Gastrocnemius medialis (tissue), 4 donors: Measurements from ENCODE around the gene SHC3. TPM values are rescaled to one million over a fixed set of nuclear protein-coding genes. Genes with fewer than 3 reads are reported as not detected.

ENCODE experiments used
- ATAC-seq, 2 donors: fragments of 150-250 bp; one replicate each; pipeline ENCODE4 v1.9.1; 2016
- DNase-seq, 2 donors: peaks; one replicate each; pipeline ENCODE4 v3.0.0-alpha.2; 2019
- H3K27ac ChIP-seq, 4 donors: fragments of 200-600 bp; sonication (generic); 1 replicate in 1 of 4; 2 replicates in 3 of 4; pipeline ENCODE4 v1.5.1; 2016 to 2018; ENCODE audit warnings: mild to moderate bottlenecking in 2 of 4, moderate library complexity in 1 of 4
- H3K27me3 ChIP-seq, 3 donors: fragments of 200-600 bp; sonication (generic) in 2 of 3; 1 replicate in 1 of 3; 2 replicates in 2 of 3; pipeline versions ENCODE4 v1.5.1 to v1.6.0; 2016 to 2019; ENCODE audit warnings: mild to moderate bottlenecking in 1 of 3, moderate library complexity in 1 of 3
- H3K36me3 ChIP-seq, 2 donors: fragments of 200-600 bp; sonication (generic) in 1 of 2; one replicate each; pipeline ENCODE4 v1.5.1; 2017 to 2018
- H3K4me1 ChIP-seq, 2 donors: fragments of 200-600 bp; sonication (generic) in 1 of 2; one replicate each; pipeline ENCODE4 v1.5.1; 2016 to 2017; ENCODE audit warnings: mild to moderate bottlenecking in 2 of 2
- H3K4me3 ChIP-seq, 4 donors: fragments of 200-600 bp; sonication (generic) in 3 of 4; 1 replicate in 1 of 4; 2 replicates in 3 of 4; pipeline ENCODE4 v1.5.1; 2016 to 2019; ENCODE audit warnings: mild to moderate bottlenecking in 2 of 4
- H3K9me3 ChIP-seq, 3 donors: fragments of 200-600 bp; sonication (generic) in 2 of 3; 1 replicate in 1 of 3; 2 replicates in 2 of 3; pipeline ENCODE4 v1.5.1; 2016 to 2019
- POLR2A ChIP-seq, 2 donors: fragments of 450-650 bp; IDR thresholded peaks; one replicate each; pipeline ENCODE4 v1.6.1; 2017; ENCODE audit warnings: antibody characterized with exemption in 2 of 2, mild to moderate bottlenecking in 2 of 2, moderate library complexity in 2 of 2
- in situ Hi-C, 4 donors: fragments of 200-750 bp; cut with MboI; loops; one replicate each; pipeline versions ENCODE4 v1.15.0 to v1.8.0; 2017; ENCODE audit warnings: low sequenced_read_pairs in 4 of 4
- intact Hi-C: fragments of 100-400 bp; cut with DNase I; formaldehyde crosslinking; loops from one replicate; pipeline ENCODE4 v1.15.1; 2023; ENCODE audit warnings: low total_unique reads
- total RNA-seq, 4 donors: library from RNA; depleted of rRNA; stranded (reverse); fragments of >200 nt; gene quantifications; one replicate each; pipeline versions ENCODE4 v1.1.0 to v1.2.3, GENCODE V29; 2016
- TF ChIP-seq, protein P1 (sequence below), 5 experiments: fragments of 450-650 bp in 3 of 5; fragments of 200-600 bp in 2 of 5; sonication (generic) in 2 of 5; IDR thresholded peaks in 4 of 5; conservative IDR thresholded peaks in 1 of 5; 1 replicate in 4 of 5; 2 replicates in 1 of 5; pipeline ENCODE4 v1.5.1; 2016 to 2019; ENCODE audit warnings: antibody characterized with exemption in 5 of 5, mild to moderate bottlenecking in 3 of 5, moderate library complexity in 3 of 5

The SHC3 gene
- total RNA-seq, 4 donors from 2014 or later: 0.09 to 0.29 (median 0.15) TPM; not detected in 1

DNA sequence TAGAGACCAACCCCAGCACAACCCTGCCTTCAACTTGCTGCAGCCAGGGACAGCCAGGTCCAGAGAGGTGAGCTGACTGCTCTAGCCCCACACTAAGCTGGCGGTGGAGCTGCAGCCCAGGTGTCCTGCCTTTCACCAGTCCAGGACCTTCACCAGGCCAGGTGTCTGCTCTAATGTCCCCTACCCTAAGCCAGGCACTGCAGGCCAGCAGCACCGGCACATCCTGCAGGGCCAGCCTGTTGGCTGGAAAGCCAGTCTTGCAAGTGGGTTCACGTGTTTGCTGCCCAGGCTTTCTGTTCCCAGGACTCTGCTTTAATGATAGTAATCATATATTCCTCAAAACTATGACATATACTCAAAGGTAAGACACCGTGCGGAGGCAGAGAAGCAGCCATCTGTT is 5.5 kb downstream of the SHC3 start:
- H3K27ac ChIP-seq: no peak overlapping the region
- TF ChIP-seq POLR2A (IDR thresholded peaks at IDR 0.05): no peak
- TF ChIP-seq, protein P1, sequence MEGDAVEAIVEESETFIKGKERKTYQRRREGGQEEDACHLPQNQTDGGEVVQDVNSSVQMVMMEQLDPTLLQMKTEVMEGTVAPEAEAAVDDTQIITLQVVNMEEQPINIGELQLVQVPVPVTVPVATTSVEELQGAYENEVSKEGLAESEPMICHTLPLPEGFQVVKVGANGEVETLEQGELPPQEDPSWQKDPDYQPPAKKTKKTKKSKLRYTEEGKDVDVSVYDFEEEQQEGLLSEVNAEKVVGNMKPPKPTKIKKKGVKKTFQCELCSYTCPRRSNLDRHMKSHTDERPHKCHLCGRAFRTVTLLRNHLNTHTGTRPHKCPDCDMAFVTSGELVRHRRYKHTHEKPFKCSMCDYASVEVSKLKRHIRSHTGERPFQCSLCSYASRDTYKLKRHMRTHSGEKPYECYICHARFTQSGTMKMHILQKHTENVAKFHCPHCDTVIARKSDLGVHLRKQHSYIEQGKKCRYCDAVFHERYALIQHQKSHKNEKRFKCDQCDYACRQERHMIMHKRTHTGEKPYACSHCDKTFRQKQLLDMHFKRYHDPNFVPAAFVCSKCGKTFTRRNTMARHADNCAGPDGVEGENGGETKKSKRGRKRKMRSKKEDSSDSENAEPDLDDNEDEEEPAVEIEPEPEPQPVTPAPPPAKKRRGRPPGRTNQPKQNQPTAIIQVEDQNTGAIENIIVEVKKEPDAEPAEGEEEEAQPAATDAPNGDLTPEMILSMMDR (IDR thresholded peaks at IDR 0.05 in 4 of 5, conservative IDR thresholded peaks at IDR 0.05 in 1 of 5): no peak
- in situ Hi-C loops: no loop called here
- intact Hi-C loops: no loop called here
- ATAC-seq (no peak), DNase-seq (no peak)
- no peak overlapping the region for H3K4me3 ChIP-seq
- no peaks in the 10 kb centered on the region for H3K36me3 ChIP-seq
- peaks cover 3 to 8% of the 10 kb centered on the region in 2 donors for H3K4me1 ChIP-seq
- no peaks in the 10 kb centered on the region for H3K9me3 ChIP-seq
- peaks cover 20 to 31% (median 31%) of the 10 kb centered on the region in 3 donors for H3K27me3 ChIP-seq

DNA sequence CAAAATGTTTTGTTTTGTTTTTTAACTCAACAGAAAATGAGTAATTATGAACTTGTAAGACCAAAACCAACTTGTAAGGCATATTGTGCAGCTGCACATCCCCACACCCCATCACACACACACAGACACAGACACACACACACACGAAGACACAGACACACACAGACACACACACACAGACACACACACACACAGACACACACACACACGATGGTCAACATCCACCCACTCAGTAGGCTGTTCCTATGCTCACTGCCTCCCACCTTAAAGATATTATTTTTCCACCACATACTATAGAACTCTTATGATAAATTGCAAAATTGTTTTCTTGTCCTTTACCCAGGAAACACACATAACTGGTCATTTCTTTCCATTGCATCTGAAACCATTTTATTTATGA is 6.2 kb downstream of the SHC3 start:
- ATAC-seq (no peak), DNase-seq (no peak)
- H3K4me1 ChIP-seq: peaks cover 0 to 3% of the 10 kb centered on the region in 2 donors
- no peak for TF ChIP-seq POLR2A (IDR thresholded peaks at IDR 0.05)
- TF ChIP-seq, protein P1 (IDR thresholded peaks at IDR 0.05 in 4 of 5, conservative IDR thresholded peaks at IDR 0.05 in 1 of 5): no peak
- in situ Hi-C loops (no loop called here), intact Hi-C loops (no loop called here)
- no peak overlapping the region for H3K27ac ChIP-seq
- no peaks in the 10 kb centered on the region for H3K36me3 ChIP-seq
- H3K27me3 ChIP-seq: peaks cover 15 to 28% (median 27%) of the 10 kb centered on the region in 3 donors
- H3K9me3 ChIP-seq: no peaks in the 10 kb centered on the region
- no peak overlapping the region for H3K4me3 ChIP-seq

DNA sequence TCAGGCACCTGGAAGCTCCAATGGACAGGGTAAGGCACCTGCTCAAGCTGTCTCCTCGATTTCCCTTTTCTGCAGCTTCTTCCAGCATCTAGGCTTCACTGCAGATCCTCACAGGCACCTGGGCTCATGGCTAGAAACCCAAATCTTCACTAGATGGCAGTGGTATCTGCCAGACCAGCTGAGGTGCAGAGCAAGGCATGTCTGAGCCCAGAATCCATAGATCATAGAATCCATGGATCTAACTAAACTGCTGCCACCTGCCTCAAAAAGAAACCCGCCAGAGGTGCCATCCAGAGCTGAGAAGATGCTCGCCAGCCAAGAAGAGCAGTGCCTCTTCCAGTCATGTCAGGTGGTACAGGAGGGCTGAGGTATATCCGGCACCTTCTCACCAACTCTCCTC is 6.9 kb downstream of the SHC3 start:
- no peak for ATAC-seq
- H3K36me3 ChIP-seq: no peaks in the 10 kb centered on the region
- DNase-seq: no peak
- H3K4me1 ChIP-seq: no peaks in the 10 kb centered on the region
- in situ Hi-C loops: no loop called here
- no peaks in the 10 kb centered on the region for H3K9me3 ChIP-seq
- no peak overlapping the region for H3K4me3 ChIP-seq
- H3K27me3 ChIP-seq: peaks cover 8 to 21% (median 19%) of the 10 kb centered on the region in 3 donors
- TF ChIP-seq, protein P1 (IDR thresholded peaks at IDR 0.05 in 4 of 5, conservative IDR thresholded peaks at IDR 0.05 in 1 of 5): no peak
- no peak for TF ChIP-seq POLR2A (IDR thresholded peaks at IDR 0.05)
- intact Hi-C loops: no loop called here
- no peak overlapping the region for H3K27ac ChIP-seq

DNA sequence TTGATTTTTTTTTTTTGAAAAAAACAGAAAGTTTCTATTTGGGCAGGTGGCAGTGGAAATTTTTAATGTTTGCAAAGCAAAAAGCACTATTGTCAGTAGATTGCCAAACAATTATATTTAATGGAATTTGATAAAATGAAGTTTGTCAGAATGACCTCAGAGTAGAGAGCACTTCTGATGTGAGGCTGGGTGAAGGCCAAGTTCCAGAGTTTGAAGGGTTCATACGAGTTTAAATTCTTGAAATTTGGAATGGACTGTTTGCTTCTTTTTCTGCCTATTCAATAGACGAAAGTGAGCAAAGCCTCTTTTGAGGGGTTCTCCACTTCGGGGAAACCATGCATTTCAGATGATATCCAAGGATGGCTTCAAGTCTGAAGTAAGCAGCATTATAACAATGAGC is 7.4 kb downstream of the SHC3 start:
- Histone ChIP-seq H3K9me3 (no peaks in the 10 kb centered on the region), H3K4me1 (no peaks in the 10 kb centered on the region), H3K36me3 (no peaks in the 10 kb centered on the region), H3K27ac (no peak overlapping the region), H3K27me3 (peaks cover 4 to 16% (median 15%) of the 10 kb centered on the region in 3 donors), H3K4me3 (no peak overlapping the region)
- intact Hi-C loops (no loop called here), in situ Hi-C loops (no loop called here)
- DNase-seq (no peak), ATAC-seq (no peak)
- TF ChIP-seq POLR2A (IDR thresholded peaks at IDR 0.05): no peak
- TF ChIP-seq, protein P1 (IDR thresholded peaks at IDR 0.05 in 4 of 5, conservative IDR thresholded peaks at IDR 0.05 in 1 of 5): no peak
